Mammary epithelial cell (primary cell): ENCODE data around the gene SSC5D.

ENCODE experiments used
- EZH2 ChIP-seq: IDR thresholded peaks from 2 replicates; pipeline ENCODE4 v1.6.1; 2012; ENCODE audit warnings: low read length, inconsistent platforms, borderline replicate concordance
- TF ChIP-seq, protein P1 (sequence below), 2 donors: IDR thresholded peaks in 1 of 2; conservative IDR thresholded peaks in 1 of 2; 2 replicates each; pipeline ENCODE4 v1.5.1; 2011 to 2012; ENCODE audit warnings: inconsistent platforms in 2 of 2, low read length in 2 of 2, mild to moderate bottlenecking in 2 of 2, control low read depth in 1 of 2, low read depth in 1 of 2; ENCODE audit not compliant: insufficient read depth in 1 of 2; ENCODE audit errors: extremely low read depth in 1 of 2

DNA sequence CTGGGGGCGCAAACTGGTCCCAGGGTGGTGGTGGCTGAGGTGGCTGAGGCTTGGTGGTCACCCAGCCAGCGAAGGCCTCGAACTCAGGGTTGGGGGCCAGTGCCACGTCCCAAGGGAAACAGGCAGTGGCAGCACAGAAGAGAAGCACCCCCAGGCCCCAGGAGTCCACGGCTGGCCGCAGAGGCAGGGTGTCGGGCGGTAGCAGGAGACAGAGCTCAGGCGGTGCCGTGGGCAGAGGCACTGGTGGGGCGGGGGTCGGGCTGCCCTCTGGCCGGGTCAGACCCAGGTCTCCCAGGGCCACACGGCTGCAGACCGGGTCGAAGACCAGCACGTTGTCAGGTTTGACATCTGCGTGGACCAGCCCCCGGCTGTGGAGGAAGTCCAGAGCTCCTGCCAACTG, 52.9 kb downstream of the SSC5D start:
- TF ChIP-seq, protein P1, sequence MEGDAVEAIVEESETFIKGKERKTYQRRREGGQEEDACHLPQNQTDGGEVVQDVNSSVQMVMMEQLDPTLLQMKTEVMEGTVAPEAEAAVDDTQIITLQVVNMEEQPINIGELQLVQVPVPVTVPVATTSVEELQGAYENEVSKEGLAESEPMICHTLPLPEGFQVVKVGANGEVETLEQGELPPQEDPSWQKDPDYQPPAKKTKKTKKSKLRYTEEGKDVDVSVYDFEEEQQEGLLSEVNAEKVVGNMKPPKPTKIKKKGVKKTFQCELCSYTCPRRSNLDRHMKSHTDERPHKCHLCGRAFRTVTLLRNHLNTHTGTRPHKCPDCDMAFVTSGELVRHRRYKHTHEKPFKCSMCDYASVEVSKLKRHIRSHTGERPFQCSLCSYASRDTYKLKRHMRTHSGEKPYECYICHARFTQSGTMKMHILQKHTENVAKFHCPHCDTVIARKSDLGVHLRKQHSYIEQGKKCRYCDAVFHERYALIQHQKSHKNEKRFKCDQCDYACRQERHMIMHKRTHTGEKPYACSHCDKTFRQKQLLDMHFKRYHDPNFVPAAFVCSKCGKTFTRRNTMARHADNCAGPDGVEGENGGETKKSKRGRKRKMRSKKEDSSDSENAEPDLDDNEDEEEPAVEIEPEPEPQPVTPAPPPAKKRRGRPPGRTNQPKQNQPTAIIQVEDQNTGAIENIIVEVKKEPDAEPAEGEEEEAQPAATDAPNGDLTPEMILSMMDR (conservative IDR thresholded peaks at IDR 0.05 in 1 of 2, IDR thresholded peaks at IDR 0.05 in 1 of 2; ENCODE audit: extremely low read depth in 1 of 2, insufficient read depth in 1 of 2, low read depth in 1 of 2, low read length in 2 of 2), result no peak
- no peak for TF ChIP-seq EZH2
